H1 (cell line): ENCODE results near the gene EVI5. TPM values are rescaled to one million over a fixed set of nuclear protein-coding genes. Genes with fewer than 3 reads are reported as not detected.

Experiments
- CHD7 ChIP-seq: fragments of 300-600 bp; sonication (generic); IDR thresholded peaks from 2 replicates; pipeline ENCODE4 v1.7.1; 2012; ENCODE audit warnings: low read length, moderate library complexity, mild to moderate bottlenecking, inconsistent platforms; ENCODE audit not compliant: insufficient replicate concordance
- MAFK ChIP-seq: IDR thresholded peaks from 2 replicates; pipeline ENCODE4 v1.6.1; 2012; ENCODE audit warnings: low read depth, mild to moderate bottlenecking, improper control_type of control experiment, low read length
- RAD21 ChIP-seq, 2 experiments: IDR thresholded peaks in 1 of 2; conservative IDR thresholded peaks in 1 of 2; 2 replicates each; pipeline ENCODE4 v1.6.1; 2011; ENCODE audit warnings: low read depth in 2 of 2, low read length in 2 of 2, improper control_type of control experiment in 1 of 2, inconsistent platforms in 1 of 2, mild to moderate bottlenecking in 1 of 2, moderate library complexity in 1 of 2
- SP1 ChIP-seq: IDR thresholded peaks from 2 replicates; pipeline ENCODE4 v1.6.1; 2011; ENCODE audit warnings: low read depth, low read length
- polyA plus RNA-seq, 7 experiments: library from polyadenylated mRNA; depleted of rRNA in 3 of 7; stranded (reverse) in 5 of 7; unstranded in 2 of 7; fragments of >200 nt in 5 of 7; fragments of 200-250 nt in 2 of 7; gene quantifications; 1 replicate in 5 of 7; 2 replicates in 1 of 7; 4 replicates in 1 of 7; pipeline versions ENCODE4 v1.2.1 to v1.2.3, GENCODE V29; 2011 to 2013; ENCODE audit warnings: missing spikeins in 2 of 7, mixed read lengths in 2 of 7
- total RNA-seq: library from RNA; stranded (reverse); fragmentation: NEBNext Ultra II Directional; extraction: Animal tissue kit (Norgen Biotek cat#: 25700); gene quantifications from 2 replicates; pipeline ENCODE4 v1.2.1, GENCODE V29; 2021

The EVI5 gene
- total and polyA plus RNA-seq, 2 of the 8 experiments (the other 6 are each of a cell fraction or from before 2014, with no cell fraction given): 1.7 to 13.7 TPM

GRCh38 chr1:92494485-92495141, 290.3 kb downstream of the EVI5 start (continued):
- no peak for TF ChIP-seq CHD7
- TF ChIP-seq SP1: no peak
- TF ChIP-seq RAD21 (IDR thresholded peaks at IDR 0.05 in 1 of 2, conservative IDR thresholded peaks at IDR 0.05 in 1 of 2; ENCODE audit: low read depth in 2 of 2, low read length in 2 of 2): no peak
- no peak for TF ChIP-seq MAFK
